ENCODE data around the gene NRXN3.

NRXN3 gene

GRCh38 chr14:79287976-79288375 is 1117.8 kb downstream of the NRXN3 start:
- no peak for DNase-seq (ENCODE audit: low read depth)

GRCh38 chr14:79293482-79294177 is 1123.5 kb downstream of the NRXN3 start:
- DNase-seq (ENCODE audit: low read depth) = no peak

- no peak for DNase-seq (ENCODE audit: low read depth)
These were observed 1124.3 kb downstream of the NRXN3 start for GRCh38 chr14:79294499-79294898.

GRCh38 chr14:79295385-79295784 is 1125.2 kb downstream of the NRXN3 start:
- DNase-seq (ENCODE audit: low read depth) = no peak

GRCh38 chr14:79298373-79298772 is 1128.2 kb downstream of the NRXN3 start:
- no peak for DNase-seq (ENCODE audit: low read depth)

GRCh38 chr14:79299162-79299561 is 1129.0 kb downstream of the NRXN3 start:
- no peak for DNase-seq (ENCODE audit: low read depth)

- DNase-seq (ENCODE audit: low read depth) = no peak
These were observed 1134.1 kb downstream of the NRXN3 start for GRCh38 chr14:79304279-79304678.

GRCh38 chr14:79306546-79306945 is 1136.4 kb downstream of the NRXN3 start:
- no peak for DNase-seq (ENCODE audit: low read depth)

GRCh38 chr14:79318371-79318770 is 1148.2 kb downstream of the NRXN3 start:
- DNase-seq (ENCODE audit: low read depth) = no peak

GRCh38 chr14:79320561-79320960 is 1150.4 kb downstream of the NRXN3 start:
- no peak for DNase-seq (ENCODE audit: low read depth)

GRCh38 chr14:79321070-79321469 is 1150.9 kb downstream of the NRXN3 start:
- DNase-seq (ENCODE audit: low read depth) = no peak

- no peak for DNase-seq (ENCODE audit: low read depth)
These were observed 1154.9 kb downstream of the NRXN3 start for GRCh38 chr14:79325071-79325470.

GRCh38 chr14:79325557-79325956 is 1155.4 kb downstream of the NRXN3 start:
- no peak for DNase-seq (ENCODE audit: low read depth)

GRCh38 chr14:79328863-79329262 is 1158.7 kb downstream of the NRXN3 start:
- no peak for DNase-seq (ENCODE audit: low read depth)

- no peak for DNase-seq (ENCODE audit: low read depth)
These were observed 1161.7 kb downstream of the NRXN3 start for GRCh38 chr14:79331830-79332229.

- no peak for DNase-seq (ENCODE audit: low read depth)
These were observed 1162.5 kb downstream of the NRXN3 start for GRCh38 chr14:79332504-79333197.

- no peak for DNase-seq (ENCODE audit: low read depth)
These were observed 1163.0 kb downstream of the NRXN3 start for GRCh38 chr14:79333198-79333546.

- DNase-seq (ENCODE audit: low read depth) = no peak
These were observed 1164.1 kb downstream of the NRXN3 start for GRCh38 chr14:79334272-79334671.

- no peak for DNase-seq (ENCODE audit: low read depth)
These were observed 1167.6 kb downstream of the NRXN3 start for GRCh38 chr14:79337761-79338160.

- DNase-seq (ENCODE audit: low read depth) = no peak
These were observed 1172.8 kb downstream of the NRXN3 start for GRCh38 chr14:79342942-79343341.

GRCh38 chr14:79351011-79351410 is 1180.8 kb downstream of the NRXN3 start:
- DNase-seq (ENCODE audit: low read depth) = no peak

GRCh38 chr14:79352076-79352630 is 1182.0 kb downstream of the NRXN3 start:
- DNase-seq (ENCODE audit: low read depth) = no peak

GRCh38 chr14:79354336-79354735 is 1184.2 kb downstream of the NRXN3 start:
- DNase-seq (ENCODE audit: low read depth) = no peak

- no peak for DNase-seq (ENCODE audit: low read depth)
These were observed 1185.9 kb downstream of the NRXN3 start for GRCh38 chr14:79356040-79356439.

Measured in T-helper 22 cell (primary cell).